IMR-90 (cell line): ENCODE data around the gene GNB1L. TPM values are rescaled to one million over a fixed set of nuclear protein-coding genes. Genes with fewer than 3 reads are reported as not detected.

Source experiments
- ATAC-seq: fragments of 200-7000 bp; cut with Tn5 transposase; 2 replicates; pipeline ENCODE4 v1.9.1; 2020; ENCODE audit warnings: low read depth, mild to moderate bottlenecking, moderate library complexity
- BruUV-seq: library from RNA; stranded (reverse); fragments of 400-500 nt; replicated peaks from 2 replicates; lab custom pipeline; 2021; lab: Mats Ljungman, UMichigan
- CTCF ChIA-PET: fragments of 300-600 bp; formaldehyde crosslinking; extraction: SDS; loops from one replicate; lab custom pipeline; 2021; ENCODE audit warnings: antibody characterized with exemption; lab: Yijun Ruan, JAX
- POLR2A ChIA-PET: fragments of 300-600 bp; sonication (Branson Sonifier 250); formaldehyde crosslinking; loops from one replicate; lab custom pipeline; 2022; ENCODE audit warnings: antibody characterized with exemption; ENCODE audit not compliant: unreplicated experiment; lab: Charles Lee
- DNase-seq: peaks from one replicate; pipeline ENCODE4 v3.0.0; 2013
- H2AFZ ChIP-seq: replicated peaks from 2 replicates; pipeline ENCODE3; 2013; ENCODE audit warnings: low read length, mild to moderate bottlenecking; ENCODE audit not compliant: poor library complexity
- H2AK5ac ChIP-seq: 2 replicates; pipeline ENCODE4 v1.6.1; 2013; ENCODE audit warnings: low read depth, low read length, inconsistent platforms
- H2AK9ac ChIP-seq: replicated peaks from 2 replicates; pipeline ENCODE3; 2013; ENCODE audit warnings: mild to moderate bottlenecking, low read depth, low read length, moderate library complexity; ENCODE audit not compliant: poor library complexity
- H2BK120ac ChIP-seq: 2 replicates; pipeline ENCODE4 v1.6.1; 2013; ENCODE audit warnings: low read depth, low read length, inconsistent platforms
- H2BK15ac ChIP-seq: 3 replicates; pipeline ENCODE4 v1.6.1; 2013; ENCODE audit warnings: low read depth, low read length, inconsistent platforms
- H2BK20ac ChIP-seq: 2 replicates; pipeline ENCODE4 v1.6.1; 2013; ENCODE audit warnings: low read depth, mild to moderate bottlenecking, inconsistent platforms, low read length, moderate library complexity
- H2BK5ac ChIP-seq: 2 replicates; pipeline ENCODE4 v1.6.1; 2013; ENCODE audit warnings: mild to moderate bottlenecking, low read depth, low read length, inconsistent platforms; ENCODE audit not compliant: poor library complexity, severe bottlenecking
- H3K14ac ChIP-seq: replicated peaks from 2 replicates; pipeline ENCODE4 v1.6.1; 2013; ENCODE audit warnings: low read depth, low read length, inconsistent platforms
- H3K18ac ChIP-seq: 2 replicates; pipeline ENCODE4 v1.6.1; 2013; ENCODE audit warnings: low read depth, low read length, control low read depth
- H3K23ac ChIP-seq: 2 replicates; pipeline ENCODE4 v1.6.1; 2013; ENCODE audit warnings: low read depth, low read length, inconsistent platforms
- H3K27ac ChIP-seq: 2 replicates; pipeline ENCODE4 v1.5.1; 2013; ENCODE audit warnings: mild to moderate bottlenecking, control low read depth, low read length; ENCODE audit not compliant: insufficient read depth
- H3K27me3 ChIP-seq: 2 replicates; pipeline ENCODE4 v1.6.1; 2013; ENCODE audit warnings: low read length; ENCODE audit not compliant: control insufficient read depth, insufficient read depth
- H3K36me3 ChIP-seq: 2 replicates; pipeline ENCODE4 v1.6.1; 2013; ENCODE audit warnings: low read length, mixed read lengths; ENCODE audit not compliant: control insufficient read depth, insufficient read depth
- H3K4ac ChIP-seq: 2 replicates; pipeline ENCODE4 v1.6.1; 2013; ENCODE audit warnings: low read depth, low read length, inconsistent platforms
- H3K4me1 ChIP-seq: 2 replicates; pipeline ENCODE4 v1.6.1; 2013; ENCODE audit warnings: low read length, mixed read lengths; ENCODE audit not compliant: control insufficient read depth, insufficient read depth
- H3K4me2 ChIP-seq: 2 replicates; pipeline ENCODE4 v1.6.1; 2013; ENCODE audit warnings: low read depth, mild to moderate bottlenecking, control low read depth, low read length, moderate library complexity
- H3K4me3 ChIP-seq: 2 replicates; pipeline ENCODE4 v1.5.1; 2013; ENCODE audit warnings: low read depth, mild to moderate bottlenecking, control low read depth, low read length, moderate library complexity; ENCODE audit not compliant: insufficient read depth
- H3K56ac ChIP-seq: 2 replicates; pipeline ENCODE4 v1.6.1; 2013; ENCODE audit warnings: low read length, inconsistent platforms; ENCODE audit not compliant: insufficient read depth; ENCODE audit errors: extremely low read depth
- H3K79me1 ChIP-seq, 2 experiments: 2 replicates each; pipeline ENCODE4 v1.6.1; 2013; ENCODE audit warnings: low read length in 2 of 2, inconsistent platforms in 1 of 2, low read depth in 1 of 2
- H3K9ac ChIP-seq: 2 replicates; pipeline ENCODE4 v1.6.1; 2013; ENCODE audit warnings: low read depth, low read length, control low read depth
- H3K9me1 ChIP-seq: 2 replicates; pipeline ENCODE4 v1.6.1; 2013; ENCODE audit warnings: low read length, inconsistent platforms; ENCODE audit not compliant: insufficient read depth
- H3K9me3 ChIP-seq: 2 replicates; pipeline ENCODE4 v1.6.1; 2013; ENCODE audit warnings: low read length; ENCODE audit not compliant: control insufficient read depth, insufficient read depth
- H4K20me1 ChIP-seq: 2 replicates; pipeline ENCODE4 v1.6.1; 2013; ENCODE audit warnings: low read length, inconsistent platforms; ENCODE audit not compliant: insufficient read depth
- H4K5ac ChIP-seq: 2 replicates; pipeline ENCODE4 v1.6.1; 2013; ENCODE audit warnings: mild to moderate bottlenecking, low read depth, low read length, control low read depth
- H4K8ac ChIP-seq, 2 experiments: 2 replicates each; pipeline ENCODE4 v1.6.1; 2013; ENCODE audit warnings: low read depth in 2 of 2, low read length in 2 of 2, control low read depth in 1 of 2, inconsistent platforms in 1 of 2
- H4K91ac ChIP-seq: 2 replicates; pipeline ENCODE4 v1.6.1; 2013; ENCODE audit warnings: low read depth, low read length, inconsistent platforms; ENCODE audit not compliant: insufficient read depth
- BHLHE40 ChIP-seq: fragments of 150-350 bp; IDR thresholded peaks from 2 replicates; pipeline ENCODE4 v1.6.1; 2016; ENCODE audit warnings: mild to moderate bottlenecking, low read depth, low read length
- CEBPB ChIP-seq: IDR thresholded peaks from 2 replicates; pipeline ENCODE4 v1.6.1; 2012; ENCODE audit warnings: low read depth, low read length, improper control_type of control experiment
- CHD1 ChIP-seq: IDR thresholded peaks from 2 replicates; pipeline ENCODE4 v1.6.1; 2012; ENCODE audit warnings: low read depth, low read length, improper control_type of control experiment
- FOS ChIP-seq: fragments of 150-350 bp; IDR thresholded peaks from 2 replicates; pipeline ENCODE4 v1.6.1; 2016; ENCODE audit warnings: low read depth, low read length
- MAFK ChIP-seq: IDR thresholded peaks from 2 replicates; pipeline ENCODE4 v1.6.1; 2012; ENCODE audit warnings: low read depth, low read length, improper control_type of control experiment
- MAZ ChIP-seq: IDR thresholded peaks from 2 replicates; pipeline ENCODE4 v1.6.1; 2012; ENCODE audit warnings: low read depth, mild to moderate bottlenecking, low read length, improper control_type of control experiment, moderate library complexity, borderline replicate concordance
- MXI1 ChIP-seq: IDR thresholded peaks from 2 replicates; pipeline ENCODE4 v1.6.1; 2012; ENCODE audit warnings: low read depth, mild to moderate bottlenecking, low read length, moderate library complexity, borderline replicate concordance
- NFE2L2 ChIP-seq: fragments of 150-350 bp; IDR thresholded peaks from 2 replicates; pipeline ENCODE4 v1.6.1; 2016; ENCODE audit warnings: low read depth, mild to moderate bottlenecking, low read length
- POLR2A ChIP-seq: IDR thresholded peaks from 2 replicates; pipeline ENCODE4 v1.6.1; 2012; ENCODE audit warnings: mild to moderate bottlenecking, low read depth, low read length
- RAD21 ChIP-seq: IDR thresholded peaks from 2 replicates; pipeline ENCODE4 v1.6.1; 2012; ENCODE audit warnings: low read length, improper control_type of control experiment
- RCOR1 ChIP-seq: IDR thresholded peaks from 2 replicates; pipeline ENCODE4 v1.6.1; 2012; ENCODE audit warnings: mild to moderate bottlenecking, low read length, improper control_type of control experiment; ENCODE audit not compliant: insufficient replicate concordance
- RFX5 ChIP-seq: IDR thresholded peaks from 2 replicates; pipeline ENCODE4 v1.8.0; 2012; ENCODE audit warnings: low read depth, mild to moderate bottlenecking, low read length, moderate library complexity
- SMC3 ChIP-seq: fragments of 150-350 bp; IDR thresholded peaks from 2 replicates; pipeline ENCODE4 v1.6.1; 2016; ENCODE audit warnings: low read depth, mild to moderate bottlenecking, antibody characterized with exemption, low read length, moderate library complexity
- WGBS, 2 experiments: methylation state at CpG; one replicate each; pipeline versions ENCODE4 v1.1.5 to v1.1.7; 2013; ENCODE audit warnings: missing lambda C conversion rate in 2 of 2; ENCODE audit not compliant: insufficient read length in 1 of 2; ENCODE audit errors: extremely low coverage in 2 of 2; 5-methylcytosine and 5-hydroxymethylcytosine counted together
- dilution Hi-C: fragments of 300-500 bp; cut with HindIII; formaldehyde crosslinking; loops from one replicate; pipeline ENCODE4 v1.14.3; 2018; ENCODE audit warnings: low sequenced_read_pairs; ENCODE audit not compliant: unreplicated experiment
- in situ Hi-C: fragments of 300-500 bp; cut with MboI; formaldehyde crosslinking; loops from 3 replicates; pipeline ENCODE4 v1.14.3; 2019; ENCODE audit warnings: low sequenced_read_pairs, inconsistent platforms, mixed read lengths
- intact Hi-C: fragments of 100-400 bp; cut with micrococcal nuclease; formaldehyde crosslinking; loops from 2 replicates; pipeline ENCODE4 v1.10.0; 2022
- polyA plus RNA-seq, 3 experiments: library from polyadenylated mRNA; depleted of rRNA; stranded (reverse); fragments of >200 nt; gene quantifications; 2 replicates each; pipeline ENCODE4 v1.2.3, GENCODE V29; 2012; ENCODE audit warnings: low replicate concordance in 1 of 3
- total RNA-seq: library from RNA; depleted of rRNA; stranded (reverse); fragments of >200 nt; gene quantifications from 2 replicates; pipeline ENCODE4 v1.2.3, GENCODE V29; 2012
- TF ChIP-seq, protein P1 (sequence below): fragments of 150-350 bp; IDR thresholded peaks from 2 replicates; pipeline ENCODE4 v1.6.1; 2016; ENCODE audit warnings: low read depth, mild to moderate bottlenecking, low read length, moderate library complexity, borderline replicate concordance
- TF ChIP-seq, protein P2 (sequence below): conservative IDR thresholded peaks from 2 replicates; pipeline ENCODE4 v1.5.1; 2012; ENCODE audit warnings: mild to moderate bottlenecking, low read depth, low read length, improper control_type of control experiment
- TF ChIP-seq, protein P3 (sequence below): fragments of 150-350 bp; IDR thresholded peaks from 2 replicates; pipeline ENCODE4 v1.6.1; 2017; ENCODE audit warnings: mild to moderate bottlenecking, antibody characterized with exemption, low read length, low read depth

Gene GNB1L
- total and polyA plus RNA-seq, 2 of the 4 experiments (the other 2 are of a cell fraction), result 2.5 to 4.4 TPM

DNA sequence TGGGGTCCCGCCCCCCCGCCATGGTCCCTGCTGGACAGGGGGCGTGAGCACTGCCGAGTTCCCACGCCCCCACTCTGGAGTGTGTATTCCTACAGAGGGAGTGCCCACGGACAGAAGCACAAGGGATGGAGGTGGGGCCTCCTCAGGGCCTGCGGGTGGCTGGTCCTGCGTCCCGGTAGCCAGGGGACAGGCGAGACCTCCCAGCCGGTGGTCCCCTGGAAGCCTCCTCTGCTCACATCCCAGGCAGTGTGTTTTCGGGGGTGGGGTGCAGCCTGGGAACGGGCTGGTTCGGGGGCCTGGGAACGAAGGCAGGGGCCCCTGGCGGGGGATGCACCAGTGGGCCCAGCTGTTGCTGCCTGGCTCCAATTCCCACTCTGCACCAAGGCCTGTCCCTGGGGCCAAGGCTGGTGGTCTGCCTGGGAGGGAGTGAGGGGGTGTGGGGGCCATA lies 115.2 kb downstream of the GNB1L start:
- Histone ChIP-seq H4K20me1 (no peaks in the 10 kb centered on the region; the same call in 1 of the 2 replicates), H3K9me1 (no peaks in the 10 kb centered on the region), H3K4me3 (no peak overlapping the region), H2BK20ac (no peak overlapping the region), H2AK5ac (no peak overlapping the region), H3K9ac (no peak overlapping the region), H3K9me3 (no peaks in the 10 kb centered on the region), H3K4me2 (no peak overlapping the region), H4K5ac (no peak overlapping the region), H3K18ac (no peak overlapping the region), H3K23ac (no peak overlapping the region), H3K4ac (no peak overlapping the region), H3K27me3 (peaks cover 7% of the 10 kb centered on the region; the same call in 1 of the 2 replicates), H3K79me1 (no peaks in the 10 kb centered on the region), H2AFZ (no peak overlapping the region), H2AK9ac (no peak overlapping the region), H2BK5ac (no peak overlapping the region), H3K36me3 (no peaks in the 10 kb centered on the region), H3K27ac (no peak overlapping the region), H4K91ac (no peak overlapping the region), H4K8ac (no peak overlapping the region), H3K56ac (no peak overlapping the region), H3K14ac (no peak overlapping the region), H3K4me1 (peaks cover 2% of the 10 kb centered on the region; the same call in 1 of the 2 replicates), H2BK15ac (no peak overlapping the region), H2BK120ac (no peak overlapping the region)
- TF ChIP-seq CEBPB (no peak), RFX5 (no peak), BHLHE40 (no peak), SMC3 (no peak), RAD21 (no peak), CHD1 (no peak), FOS (no peak), MAZ (no peak), MXI1 (no peak), RCOR1 (no peak), MAFK (no peak), NFE2L2 (no peak), POLR2A (no peak)
- TF ChIP-seq, protein P1, sequence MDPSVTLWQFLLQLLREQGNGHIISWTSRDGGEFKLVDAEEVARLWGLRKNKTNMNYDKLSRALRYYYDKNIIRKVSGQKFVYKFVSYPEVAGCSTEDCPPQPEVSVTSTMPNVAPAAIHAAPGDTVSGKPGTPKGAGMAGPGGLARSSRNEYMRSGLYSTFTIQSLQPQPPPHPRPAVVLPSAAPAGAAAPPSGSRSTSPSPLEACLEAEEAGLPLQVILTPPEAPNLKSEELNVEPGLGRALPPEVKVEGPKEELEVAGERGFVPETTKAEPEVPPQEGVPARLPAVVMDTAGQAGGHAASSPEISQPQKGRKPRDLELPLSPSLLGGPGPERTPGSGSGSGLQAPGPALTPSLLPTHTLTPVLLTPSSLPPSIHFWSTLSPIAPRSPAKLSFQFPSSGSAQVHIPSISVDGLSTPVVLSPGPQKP, result no peak
- TF ChIP-seq, protein P2, sequence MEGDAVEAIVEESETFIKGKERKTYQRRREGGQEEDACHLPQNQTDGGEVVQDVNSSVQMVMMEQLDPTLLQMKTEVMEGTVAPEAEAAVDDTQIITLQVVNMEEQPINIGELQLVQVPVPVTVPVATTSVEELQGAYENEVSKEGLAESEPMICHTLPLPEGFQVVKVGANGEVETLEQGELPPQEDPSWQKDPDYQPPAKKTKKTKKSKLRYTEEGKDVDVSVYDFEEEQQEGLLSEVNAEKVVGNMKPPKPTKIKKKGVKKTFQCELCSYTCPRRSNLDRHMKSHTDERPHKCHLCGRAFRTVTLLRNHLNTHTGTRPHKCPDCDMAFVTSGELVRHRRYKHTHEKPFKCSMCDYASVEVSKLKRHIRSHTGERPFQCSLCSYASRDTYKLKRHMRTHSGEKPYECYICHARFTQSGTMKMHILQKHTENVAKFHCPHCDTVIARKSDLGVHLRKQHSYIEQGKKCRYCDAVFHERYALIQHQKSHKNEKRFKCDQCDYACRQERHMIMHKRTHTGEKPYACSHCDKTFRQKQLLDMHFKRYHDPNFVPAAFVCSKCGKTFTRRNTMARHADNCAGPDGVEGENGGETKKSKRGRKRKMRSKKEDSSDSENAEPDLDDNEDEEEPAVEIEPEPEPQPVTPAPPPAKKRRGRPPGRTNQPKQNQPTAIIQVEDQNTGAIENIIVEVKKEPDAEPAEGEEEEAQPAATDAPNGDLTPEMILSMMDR, result no peak
- TF ChIP-seq, protein P3, sequence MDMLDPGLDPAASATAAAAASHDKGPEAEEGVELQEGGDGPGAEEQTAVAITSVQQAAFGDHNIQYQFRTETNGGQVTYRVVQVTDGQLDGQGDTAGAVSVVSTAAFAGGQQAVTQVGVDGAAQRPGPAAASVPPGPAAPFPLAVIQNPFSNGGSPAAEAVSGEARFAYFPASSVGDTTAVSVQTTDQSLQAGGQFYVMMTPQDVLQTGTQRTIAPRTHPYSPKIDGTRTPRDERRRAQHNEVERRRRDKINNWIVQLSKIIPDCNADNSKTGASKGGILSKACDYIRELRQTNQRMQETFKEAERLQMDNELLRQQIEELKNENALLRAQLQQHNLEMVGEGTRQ, result no peak
- CTCF ChIA-PET, result no interaction called here
- DNase-seq (no peak), ATAC-seq (no peak)
- no TSS peak for BruUV-seq
- POLR2A ChIA-PET, result no interaction called here
- in situ Hi-C loops (no loop called here), intact Hi-C loops (no loop called here), dilution Hi-C loops (no loop called here)
- 33% methylated on average over 4 of the region's 16 CpGs; no CpG with 5 or more reads in 1 of the 2 experiments for WGBS, 2 experiments
